Neural progenitor cell (in vitro differentiated cells): ENCODE results near the gene PPARA. TPM values are rescaled to one million over a fixed set of nuclear protein-coding genes. Genes with fewer than 3 reads are reported as not detected.

Experiments used
- DNase-seq: peaks from one replicate; pipeline ENCODE4 v3.0.0-alpha.2; 2016; ENCODE audit warnings: low spot score
- H2AFZ ChIP-seq: fragments of 200-600 bp; sonication (generic); replicated peaks from 2 replicates; pipeline ENCODE4 v1.6.1; 2016; ENCODE audit warnings: antibody characterized with exemption
- H3F3A ChIP-seq: fragments of 200-600 bp; sonication (generic); 2 replicates; pipeline ENCODE4 v1.6.1; 2016; ENCODE audit warnings: antibody characterized with exemption, low read depth
- H3K27ac ChIP-seq: fragments of 200-600 bp; sonication (generic); 2 replicates; pipeline ENCODE4 v1.5.1; 2016; ENCODE audit warnings: mild to moderate bottlenecking
- H3K27me3 ChIP-seq: fragments of 200-600 bp; sonication (generic); 2 replicates; pipeline ENCODE4 v1.6.1; 2016; ENCODE audit warnings: mild to moderate bottlenecking, moderate library complexity
- H3K36me3 ChIP-seq: fragments of 200-600 bp; sonication (generic); 2 replicates; pipeline ENCODE4 v1.5.1; 2016
- H3K4me1 ChIP-seq: fragments of 200-600 bp; sonication (generic); 2 replicates; pipeline ENCODE4 v1.6.1; 2016; ENCODE audit warnings: mixed run types
- H3K4me2 ChIP-seq: fragments of 200-600 bp; sonication (generic); 2 replicates; pipeline ENCODE4 v1.6.1; 2016
- H3K4me3 ChIP-seq: fragments of 200-600 bp; sonication (generic); 2 replicates; pipeline ENCODE4 v1.5.1; 2016
- H3K79me2 ChIP-seq: fragments of 200-600 bp; sonication (generic); 2 replicates; pipeline ENCODE4 v1.6.1; 2016; ENCODE audit warnings: low read depth
- H3K9ac ChIP-seq: fragments of 200-600 bp; sonication (generic); 2 replicates; pipeline ENCODE4 v1.6.1; 2016
- H3K9me3 ChIP-seq: fragments of 200-600 bp; sonication (generic); 2 replicates; pipeline ENCODE4 v1.5.1; 2016; ENCODE audit warnings: low read depth
- H4K20me1 ChIP-seq: fragments of 200-600 bp; sonication (generic); 2 replicates; pipeline ENCODE4 v1.6.1; 2016; ENCODE audit warnings: low read depth
- H3K27ac Mint-ChIP-seq: 3 replicates; pipeline ENCODE4 v1.8.0; 2021; ENCODE audit warnings: mixed read lengths
- H3K27me3 Mint-ChIP-seq: 2 replicates; pipeline ENCODE4 v1.8.0; 2022; ENCODE audit warnings: low read depth, mild to moderate bottlenecking, inconsistent platforms, moderate library complexity, mixed read lengths; ENCODE audit not compliant: insufficient read depth
- H3K36me3 Mint-ChIP-seq: 3 replicates; pipeline ENCODE4 v1.8.0; 2021; ENCODE audit warnings: mixed read lengths
- H3K4me1 Mint-ChIP-seq: 3 replicates; pipeline ENCODE4 v1.8.0; 2021; ENCODE audit warnings: mixed read lengths
- H3K4me3 Mint-ChIP-seq: 3 replicates; pipeline ENCODE4 v1.8.0; 2021; ENCODE audit warnings: mild to moderate bottlenecking, moderate library complexity, mixed read lengths
- H3K9me3 Mint-ChIP-seq: 3 replicates; pipeline ENCODE4 v1.8.0; 2020; ENCODE audit warnings: mixed read lengths
- EZH2 ChIP-seq: fragments of 200-600 bp; sonication (generic); IDR thresholded peaks from 2 replicates; pipeline ENCODE4 v1.6.1; 2017; ENCODE audit warnings: antibody characterized with exemption, mild to moderate bottlenecking, moderate library complexity
- EZH2phosphoT487 ChIP-seq: fragments of 200-600 bp; sonication (generic); IDR thresholded peaks from 2 replicates; pipeline ENCODE4 v1.6.1; 2017; ENCODE audit warnings: antibody characterized with exemption
- total RNA-seq: library from RNA; depleted of rRNA; stranded (reverse); fragments of >200 nt; gene quantifications from 2 replicates; pipeline ENCODE4 v1.2.3, GENCODE V29; 2015; ENCODE audit warnings: low replicate concordance
- TF ChIP-seq, protein P1 (sequence below): fragments of 200-600 bp; sonication (generic); IDR thresholded peaks from 2 replicates; pipeline ENCODE4 v1.5.1; 2017; ENCODE audit warnings: antibody characterized with exemption, mild to moderate bottlenecking

PPARA gene
- total RNA-seq, 1 donor from 2014 or later, result 5.2 TPM

DNA sequence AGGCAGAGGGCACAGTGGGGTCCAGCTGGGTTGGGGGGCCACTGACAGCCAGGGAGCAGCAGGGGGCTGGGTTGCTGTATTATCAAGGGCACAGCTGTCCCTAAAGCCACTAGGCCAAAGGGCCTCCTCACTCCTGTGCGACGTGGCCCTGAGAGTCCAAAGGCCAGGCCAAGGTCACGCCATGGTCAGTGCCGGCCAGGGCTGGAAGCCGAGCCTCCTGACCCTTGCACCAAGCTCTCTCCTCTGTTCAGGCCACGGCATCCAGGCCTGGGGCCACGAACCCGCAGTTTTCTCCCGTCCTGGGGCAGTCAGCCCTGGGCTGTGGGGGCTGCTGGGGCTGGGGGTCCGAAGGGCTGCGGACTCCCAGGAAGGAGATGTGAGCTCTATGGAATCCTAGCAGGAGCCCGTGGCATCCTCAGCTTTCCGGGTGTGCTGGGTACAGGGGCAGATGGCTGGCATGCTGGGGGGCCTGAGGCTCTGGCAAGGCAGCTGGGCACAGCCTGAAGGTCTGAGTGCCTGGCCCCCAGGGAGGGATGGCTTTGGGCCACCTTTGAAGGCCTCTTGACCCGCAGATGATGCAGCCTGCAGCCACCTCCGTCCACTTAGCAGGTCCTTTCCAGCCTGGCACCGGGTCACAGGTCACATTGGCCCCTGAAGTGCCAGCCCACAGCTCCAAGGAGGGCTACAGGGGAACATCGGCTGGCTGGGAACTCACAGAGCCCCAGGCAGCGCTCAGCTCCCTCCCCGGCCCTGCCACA lies 17.3 kb upstream of the PPARA start:
- H3K4me3 ChIP-seq, result no peak overlapping the region
- H3K36me3 ChIP-seq, result no peaks in the 10 kb centered on the region
- no peaks in the 10 kb centered on the region for H3K79me2 ChIP-seq
- H3K4me1 ChIP-seq, result no peaks in the 10 kb centered on the region
- Mint-ChIP-seq H3K27me3 (peaks cover 8% of the 10 kb centered on the region), H3K9me3 (no peaks in the 10 kb centered on the region), H3K4me1 (peaks cover 13% of the 10 kb centered on the region), H3K4me3 (no peak overlapping the region), H3K27ac (no peak overlapping the region), H3K36me3 (no peaks in the 10 kb centered on the region)
- no peaks in the 10 kb centered on the region for H3K9me3 ChIP-seq
- no peak overlapping the region for H3K9ac ChIP-seq
- H3K27me3 ChIP-seq, result no peaks in the 10 kb centered on the region
- H3F3A ChIP-seq, result no peaks in the 10 kb centered on the region
- no peak overlapping the region for H3K4me2 ChIP-seq
- TF ChIP-seq EZH2phosphoT487 (no peak), EZH2 (no peak)
- TF ChIP-seq, protein P1, sequence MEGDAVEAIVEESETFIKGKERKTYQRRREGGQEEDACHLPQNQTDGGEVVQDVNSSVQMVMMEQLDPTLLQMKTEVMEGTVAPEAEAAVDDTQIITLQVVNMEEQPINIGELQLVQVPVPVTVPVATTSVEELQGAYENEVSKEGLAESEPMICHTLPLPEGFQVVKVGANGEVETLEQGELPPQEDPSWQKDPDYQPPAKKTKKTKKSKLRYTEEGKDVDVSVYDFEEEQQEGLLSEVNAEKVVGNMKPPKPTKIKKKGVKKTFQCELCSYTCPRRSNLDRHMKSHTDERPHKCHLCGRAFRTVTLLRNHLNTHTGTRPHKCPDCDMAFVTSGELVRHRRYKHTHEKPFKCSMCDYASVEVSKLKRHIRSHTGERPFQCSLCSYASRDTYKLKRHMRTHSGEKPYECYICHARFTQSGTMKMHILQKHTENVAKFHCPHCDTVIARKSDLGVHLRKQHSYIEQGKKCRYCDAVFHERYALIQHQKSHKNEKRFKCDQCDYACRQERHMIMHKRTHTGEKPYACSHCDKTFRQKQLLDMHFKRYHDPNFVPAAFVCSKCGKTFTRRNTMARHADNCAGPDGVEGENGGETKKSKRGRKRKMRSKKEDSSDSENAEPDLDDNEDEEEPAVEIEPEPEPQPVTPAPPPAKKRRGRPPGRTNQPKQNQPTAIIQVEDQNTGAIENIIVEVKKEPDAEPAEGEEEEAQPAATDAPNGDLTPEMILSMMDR, result no peak
- no peak for DNase-seq
- H3K27ac ChIP-seq, result no peak overlapping the region
- no peak overlapping the region for H2AFZ ChIP-seq
- H4K20me1 ChIP-seq, result no peaks in the 10 kb centered on the region

- no peak overlapping the region for H3K4me3 ChIP-seq
- Mint-ChIP-seq H3K27ac (no peak overlapping the region), H3K36me3 (no peaks in the 10 kb centered on the region), H3K4me3 (no peak overlapping the region), H3K4me1 (peaks cover 15% of the 10 kb centered on the region), H3K27me3 (peaks cover 10% of the 10 kb centered on the region), H3K9me3 (no peaks in the 10 kb centered on the region)
- no peaks in the 10 kb centered on the region for H3K27me3 ChIP-seq
- no peak for TF ChIP-seq EZH2
- TF ChIP-seq EZH2phosphoT487, result no peak
- TF ChIP-seq, protein P1, result no peak
- DNase-seq, result no peak
- H3K9ac ChIP-seq, result no peak overlapping the region
- no peak overlapping the region for H3K4me2 ChIP-seq
- H2AFZ ChIP-seq, result no peak overlapping the region
- no peaks in the 10 kb centered on the region for H4K20me1 ChIP-seq
- no peaks in the 10 kb centered on the region for H3K9me3 ChIP-seq
- no peak overlapping the region for H3K27ac ChIP-seq
- H3K36me3 ChIP-seq, result no peaks in the 10 kb centered on the region
- no peaks in the 10 kb centered on the region for H3F3A ChIP-seq
- H3K4me1 ChIP-seq, result no peaks in the 10 kb centered on the region
- no peaks in the 10 kb centered on the region for H3K79me2 ChIP-seq
Measured at GRCh38 chr22:46133588-46133855, 16.8 kb upstream of the PPARA start.

GRCh38 chr22:46134111-46134705 lies 16.1 kb upstream of the PPARA start:
- Histone ChIP-seq H3K27me3 (no peaks in the 10 kb centered on the region), H2AFZ (no peak overlapping the region), H3K9me3 (no peaks in the 10 kb centered on the region), H3K36me3 (no peaks in the 10 kb centered on the region), H4K20me1 (no peaks in the 10 kb centered on the region), H3K79me2 (no peaks in the 10 kb centered on the region), H3K4me3 (no peak overlapping the region), H3K9ac (no peak overlapping the region), H3F3A (no peaks in the 10 kb centered on the region), H3K4me1 (no peaks in the 10 kb centered on the region), H3K4me2 (no peak overlapping the region), H3K27ac (no peak overlapping the region)
- H3K36me3 Mint-ChIP-seq, result no peaks in the 10 kb centered on the region
- H3K9me3 Mint-ChIP-seq, result no peaks in the 10 kb centered on the region
- peaks cover 17% of the 10 kb centered on the region for H3K4me1 Mint-ChIP-seq
- H3K4me3 Mint-ChIP-seq, result no peak overlapping the region
- TF ChIP-seq EZH2phosphoT487, result no peak
- no peak for TF ChIP-seq EZH2
- TF ChIP-seq, protein P1, result no peak
- peaks cover 10% of the 10 kb centered on the region for H3K27me3 Mint-ChIP-seq
- no peak for DNase-seq
- H3K27ac Mint-ChIP-seq, result no peak overlapping the region
